Stimulated activated CD8-positive, alpha-beta memory T cell treated with anti-CD3 and anti-CD28 coated beads, Interleukin-4, amount 100 ng/mL, for 4 hours (primary cell): ENCODE measurements around the gene FBXO41.

Experiments used
- DNase-seq, 2 donors: peaks; one replicate each; pipeline ENCODE4 v3.0.0-alpha.2; 2020; ENCODE audit warnings: low read depth in 2 of 2, low spot score in 1 of 2

The FBXO41 gene, protein sequence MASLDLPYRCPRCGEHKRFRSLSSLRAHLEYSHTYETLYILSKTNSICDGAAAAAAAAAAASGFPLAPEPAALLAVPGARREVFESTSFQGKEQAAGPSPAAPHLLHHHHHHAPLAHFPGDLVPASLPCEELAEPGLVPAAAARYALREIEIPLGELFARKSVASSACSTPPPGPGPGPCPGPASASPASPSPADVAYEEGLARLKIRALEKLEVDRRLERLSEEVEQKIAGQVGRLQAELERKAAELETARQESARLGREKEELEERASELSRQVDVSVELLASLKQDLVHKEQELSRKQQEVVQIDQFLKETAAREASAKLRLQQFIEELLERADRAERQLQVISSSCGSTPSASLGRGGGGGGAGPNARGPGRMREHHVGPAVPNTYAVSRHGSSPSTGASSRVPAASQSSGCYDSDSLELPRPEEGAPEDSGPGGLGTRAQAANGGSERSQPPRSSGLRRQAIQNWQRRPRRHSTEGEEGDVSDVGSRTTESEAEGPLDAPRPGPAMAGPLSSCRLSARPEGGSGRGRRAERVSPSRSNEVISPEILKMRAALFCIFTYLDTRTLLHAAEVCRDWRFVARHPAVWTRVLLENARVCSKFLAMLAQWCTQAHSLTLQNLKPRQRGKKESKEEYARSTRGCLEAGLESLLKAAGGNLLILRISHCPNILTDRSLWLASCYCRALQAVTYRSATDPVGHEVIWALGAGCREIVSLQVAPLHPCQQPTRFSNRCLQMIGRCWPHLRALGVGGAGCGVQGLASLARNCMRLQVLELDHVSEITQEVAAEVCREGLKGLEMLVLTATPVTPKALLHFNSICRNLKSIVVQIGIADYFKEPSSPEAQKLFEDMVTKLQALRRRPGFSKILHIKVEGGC

DNA sequence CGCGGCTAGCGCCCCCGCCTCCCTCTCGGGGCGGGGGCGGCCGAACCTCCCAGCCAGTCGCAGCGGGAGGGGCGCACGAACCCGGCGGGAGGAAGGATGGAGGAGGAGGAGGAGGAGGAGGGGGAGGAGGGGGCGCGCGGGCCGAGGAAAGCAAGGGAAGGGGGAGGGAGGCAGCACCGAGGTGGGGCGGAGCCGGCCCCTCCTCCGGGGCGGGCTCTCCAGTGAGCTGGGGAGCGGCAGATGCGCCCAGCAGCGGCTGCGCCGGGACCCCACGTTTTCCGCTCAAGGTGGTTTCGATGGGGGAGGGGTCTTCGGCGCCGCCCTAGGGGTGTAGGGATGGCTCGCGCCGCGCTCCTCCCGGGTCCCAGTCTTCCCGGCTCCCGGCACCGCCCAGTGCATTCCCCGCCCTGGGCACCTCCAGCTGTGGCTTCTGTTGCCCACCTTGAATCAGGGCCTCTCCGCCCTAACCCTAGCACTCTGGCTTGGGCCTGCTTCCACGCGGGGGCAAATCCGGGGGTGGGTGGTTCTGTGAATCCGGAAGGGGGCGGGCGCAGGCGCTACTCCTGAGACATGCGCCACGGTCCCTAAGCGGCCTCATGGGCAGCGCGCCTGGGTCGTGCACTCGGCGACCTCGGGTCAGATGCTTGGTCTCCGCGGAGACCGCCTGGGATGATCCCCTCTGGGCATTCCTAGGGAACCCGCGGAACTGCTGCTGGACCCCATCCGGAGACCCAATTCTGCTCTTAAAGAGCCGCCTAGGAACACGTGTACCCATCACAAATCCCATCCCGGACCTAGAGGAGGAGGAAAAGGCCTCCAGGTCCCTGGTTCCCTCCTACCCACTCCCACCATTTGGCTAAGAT is at the start of gene FBXO41:
FBXO41 (minus strand) TSS at position 183 of the 863 bp plus-strand sequence. CDS start 14,848 bp downstream, outside the sequence.
- DNase-seq = peak; percentile 57 to 71

DNA sequence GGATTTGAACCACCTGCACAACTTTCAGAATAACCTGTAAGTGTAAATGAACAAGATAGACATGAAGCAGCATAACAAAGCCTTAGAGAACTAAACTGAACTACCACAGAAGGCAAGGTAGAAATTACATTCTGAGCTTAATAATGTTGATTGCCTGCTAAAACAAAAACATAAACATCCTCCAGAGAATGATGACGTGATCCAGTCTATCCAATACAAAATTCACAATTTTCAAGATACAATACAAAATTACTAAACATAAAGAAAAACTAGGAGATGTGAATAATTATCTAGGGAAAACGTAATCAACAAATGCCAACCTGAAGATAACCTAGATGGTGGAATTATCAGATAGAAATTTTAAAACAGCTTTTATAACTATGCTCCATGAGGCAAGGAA is 49.8 kb upstream of the FBXO41 start:
- no peak for DNase-seq

DNA sequence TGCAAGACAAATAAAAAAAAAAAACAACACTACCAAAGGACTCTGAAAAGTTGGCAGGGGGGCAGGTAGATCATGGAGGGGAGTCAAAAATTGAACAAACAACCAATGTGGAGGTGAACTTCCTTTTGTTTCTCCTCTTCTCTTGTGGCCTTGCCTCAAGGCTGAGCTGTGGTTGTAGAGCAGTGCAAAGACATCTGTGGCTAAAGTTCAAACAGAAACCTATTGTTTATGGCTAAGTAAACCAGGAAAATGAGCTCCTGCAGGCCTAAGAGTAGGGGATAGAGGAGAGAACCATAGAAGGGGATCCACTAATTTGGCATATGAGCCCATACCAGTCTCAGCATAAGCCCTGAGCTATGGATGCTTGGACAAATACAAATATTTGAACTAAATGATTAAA is 49.3 kb upstream of the FBXO41 start:
- DNase-seq = no peak

DNA sequence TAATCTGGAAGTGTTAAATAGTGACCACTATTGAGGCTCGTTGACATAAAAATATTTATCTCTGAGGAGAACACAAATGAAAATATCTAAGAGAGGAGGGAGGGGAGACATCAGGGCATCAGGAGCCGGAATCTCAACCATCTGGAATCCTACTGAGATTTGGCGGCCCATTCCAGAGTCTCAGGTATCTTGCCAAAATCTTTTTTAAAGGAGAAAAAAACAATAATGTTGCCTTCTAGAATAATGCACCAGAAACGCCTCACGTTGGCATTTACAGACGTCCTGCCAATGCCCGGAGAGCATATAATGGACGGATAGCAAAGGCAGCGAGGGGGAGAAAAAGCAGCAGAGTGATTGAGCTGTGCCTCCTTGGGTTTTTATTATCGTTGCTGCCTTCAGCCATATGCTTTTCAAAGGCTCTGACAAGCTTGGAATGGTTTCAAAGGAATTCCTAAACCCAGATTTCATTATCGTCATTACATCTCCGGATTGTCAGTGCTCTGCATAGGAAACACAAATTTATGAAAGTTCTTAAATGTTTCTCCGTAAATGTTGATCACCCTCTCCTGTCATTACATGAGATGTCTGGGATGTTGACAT is 39.9 kb upstream of the FBXO41 start:
- no peak for DNase-seq

DNA sequence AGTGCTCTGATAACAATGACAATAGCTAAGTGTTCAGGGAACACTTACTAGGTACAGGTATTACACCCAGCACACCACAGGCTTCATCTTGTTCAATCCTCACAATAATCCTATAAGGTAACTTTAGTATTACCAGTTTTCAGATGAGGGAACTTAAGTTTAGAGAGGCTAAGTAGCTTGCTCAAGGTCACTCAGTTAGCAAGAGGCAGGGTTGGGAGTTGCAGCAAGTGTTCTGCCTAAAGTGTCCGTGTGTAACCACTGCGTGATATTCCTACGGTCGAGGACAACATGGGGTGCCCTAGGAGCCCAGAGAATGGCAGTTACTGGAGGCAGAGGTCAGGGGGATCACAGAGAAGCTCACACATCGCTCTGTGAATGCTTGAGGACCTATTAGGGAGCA is 39.3 kb upstream of the FBXO41 start:
- DNase-seq = no peak

DNA sequence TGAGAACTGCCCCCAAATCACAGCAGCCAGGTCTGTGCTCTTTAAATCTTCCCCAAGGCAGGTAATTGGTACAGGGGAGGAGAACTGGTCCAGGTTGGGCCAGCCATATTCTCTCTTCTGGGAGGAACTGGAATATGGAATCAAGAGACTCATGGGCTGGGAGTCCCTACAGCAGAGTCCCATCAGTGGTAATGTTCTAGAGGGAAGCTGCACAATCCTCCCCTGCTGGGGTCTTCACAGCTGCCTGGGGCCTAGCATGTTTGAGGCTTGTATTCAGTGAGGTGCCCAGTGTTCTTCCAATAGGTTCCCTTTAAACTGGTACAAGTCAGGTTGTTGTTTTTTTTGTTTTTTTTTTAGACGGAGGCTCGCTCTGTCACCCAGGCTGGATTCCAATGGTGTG is 30.2 kb upstream of the FBXO41 start:
- DNase-seq = no peak

DNA sequence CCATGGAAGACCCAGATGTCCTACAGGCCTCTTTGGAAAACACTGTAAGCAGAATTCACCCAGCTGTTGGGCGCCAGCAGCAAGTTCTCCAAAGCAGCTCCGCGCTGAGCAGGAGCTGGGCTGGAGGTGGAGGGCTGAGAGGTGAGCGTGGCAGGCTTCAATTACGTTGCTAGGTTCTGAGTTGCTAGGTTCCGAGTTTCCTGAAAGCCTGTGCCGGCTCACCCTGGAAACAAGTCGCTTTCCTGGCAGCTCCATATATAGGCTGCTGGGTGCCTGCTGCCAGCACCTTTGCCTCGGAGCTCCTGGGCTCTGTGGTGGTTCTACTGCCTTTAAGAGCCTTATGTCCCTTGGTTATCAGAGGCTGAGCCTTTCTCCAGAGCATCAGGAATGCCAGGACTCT is 23.4 kb upstream of the FBXO41 start:
- no peak for DNase-seq

DNA sequence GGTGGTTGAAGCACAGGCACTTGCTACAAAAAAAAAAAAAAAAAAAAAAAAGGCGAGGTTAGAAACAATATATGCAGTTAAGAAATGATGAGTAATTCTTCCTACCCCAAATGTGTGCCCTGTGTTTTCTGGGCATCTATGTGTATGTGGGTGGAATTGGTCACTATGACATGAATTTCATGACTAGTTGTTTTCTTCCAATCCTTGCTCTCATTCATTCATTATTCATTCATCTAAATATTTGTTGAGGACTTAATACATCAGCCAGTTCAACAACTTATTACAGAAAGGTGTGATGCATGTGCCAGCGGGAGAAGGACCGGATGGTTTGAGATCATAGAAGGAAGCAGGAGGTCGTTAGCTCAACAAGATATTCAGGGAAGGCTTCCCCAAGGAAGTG is 17.4 kb upstream of the FBXO41 start:
- DNase-seq = no peak

DNA sequence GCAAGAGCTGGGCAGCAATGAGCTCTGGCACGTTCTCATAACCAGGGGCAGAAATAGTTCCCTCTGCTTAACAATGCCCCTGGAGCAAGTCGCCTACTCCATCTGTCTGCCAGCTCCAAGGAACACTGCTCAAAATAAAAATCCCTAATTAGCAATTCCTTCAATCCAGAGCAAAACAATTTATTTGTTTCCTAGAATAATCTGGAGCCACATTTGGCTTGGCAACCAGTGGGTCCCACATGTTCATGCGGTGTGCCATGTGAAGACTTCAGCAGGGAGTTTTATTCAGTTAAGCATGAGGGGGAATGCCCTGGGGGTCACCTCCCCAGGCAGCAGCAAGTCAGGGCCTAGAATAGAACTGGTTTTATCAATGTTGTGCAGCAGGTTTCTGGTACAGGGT is 16.6 kb upstream of the FBXO41 start:
- DNase-seq = no peak

DNA sequence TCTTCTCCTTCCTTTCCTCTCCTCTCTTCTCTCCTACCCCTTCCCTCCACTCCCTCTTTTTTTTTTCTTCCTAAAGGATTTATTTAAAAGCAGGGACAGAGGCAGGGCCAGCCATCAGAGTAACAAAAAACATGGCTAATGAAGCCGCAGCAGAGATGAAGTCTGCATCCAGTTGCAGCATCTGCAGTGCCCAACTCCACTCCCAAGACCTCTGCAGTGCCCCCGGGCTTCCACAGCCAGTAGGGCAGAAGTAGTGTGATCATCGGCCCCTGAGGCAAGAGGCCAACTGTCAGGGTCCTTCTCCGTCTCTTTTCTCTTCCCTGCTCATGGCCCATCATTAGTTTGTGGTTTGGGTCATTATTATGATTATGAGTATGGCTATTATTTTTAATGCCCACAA is 13.3 kb upstream of the FBXO41 start:
- DNase-seq = no peak

DNA sequence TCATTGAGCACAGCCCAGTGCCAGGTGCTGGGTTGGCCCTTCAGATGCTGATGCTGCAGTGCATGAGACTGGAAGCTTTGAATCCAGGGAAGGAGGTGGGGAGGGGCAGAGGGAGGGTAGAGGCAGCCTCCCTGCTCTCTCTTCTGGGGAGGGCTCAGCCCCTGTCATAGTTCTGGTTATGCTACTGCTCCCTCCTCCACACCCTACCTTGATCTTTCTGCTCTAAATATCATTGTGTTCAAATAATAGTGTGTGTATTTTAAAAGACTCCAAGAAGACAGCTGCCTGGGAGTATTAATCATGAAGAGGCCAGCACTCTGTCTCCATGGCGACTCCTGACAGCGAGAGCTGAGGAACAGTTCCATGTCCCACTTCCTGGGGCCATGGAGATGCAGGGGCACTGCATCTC is 12.9 kb upstream of the FBXO41 start:
- DNase-seq = no peak

DNA sequence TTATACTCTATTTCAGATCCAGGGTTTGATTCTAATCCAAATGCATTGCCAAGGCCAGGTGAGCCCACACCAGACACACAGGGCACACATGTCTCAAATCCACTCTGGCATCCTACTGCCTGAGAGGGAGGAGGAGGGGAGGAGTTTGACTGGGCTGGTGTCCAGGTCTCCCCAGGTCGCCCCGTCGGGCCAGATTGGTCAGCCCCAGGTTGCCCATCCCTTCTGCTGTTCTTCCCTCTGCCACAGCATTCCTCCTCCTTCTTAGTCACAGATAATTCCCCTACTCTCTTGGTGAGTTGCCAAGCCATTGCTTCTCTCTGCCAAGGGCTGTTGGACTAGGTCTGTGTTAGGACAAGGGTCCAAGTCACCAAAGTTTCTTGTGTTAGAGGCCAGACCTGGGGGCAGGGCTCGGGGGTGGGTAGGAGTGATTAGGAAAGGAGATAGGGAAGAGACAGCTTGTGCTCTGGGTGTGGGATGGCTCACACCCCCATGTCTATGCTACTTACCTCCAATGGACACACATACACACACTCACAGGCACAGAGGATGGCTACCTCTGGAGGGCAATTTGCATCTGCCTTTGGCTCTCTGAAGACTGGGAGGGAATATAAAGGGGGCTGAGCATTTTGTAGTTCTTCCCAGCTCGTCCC is 11.6 kb upstream of the FBXO41 start:
- DNase-seq = no peak

DNA sequence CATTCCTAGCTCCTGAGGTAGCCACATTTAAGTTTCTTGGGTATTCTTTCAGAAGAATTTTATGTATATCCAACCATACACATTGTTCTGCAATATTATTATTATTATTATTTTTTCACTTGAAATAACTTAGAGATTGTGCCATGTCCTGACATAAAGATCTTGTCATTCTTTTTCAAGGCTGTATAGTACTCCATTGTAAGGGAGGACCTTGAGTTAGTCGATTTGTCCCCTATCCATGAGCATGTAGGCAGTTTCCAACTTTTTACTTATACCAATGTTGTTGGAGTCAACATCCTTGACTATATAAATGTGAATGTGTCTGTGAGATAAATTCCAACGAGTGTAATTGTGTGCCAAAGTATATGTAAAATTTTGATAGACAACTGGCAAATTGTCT is 10.0 kb upstream of the FBXO41 start:
- no peak for DNase-seq

DNA sequence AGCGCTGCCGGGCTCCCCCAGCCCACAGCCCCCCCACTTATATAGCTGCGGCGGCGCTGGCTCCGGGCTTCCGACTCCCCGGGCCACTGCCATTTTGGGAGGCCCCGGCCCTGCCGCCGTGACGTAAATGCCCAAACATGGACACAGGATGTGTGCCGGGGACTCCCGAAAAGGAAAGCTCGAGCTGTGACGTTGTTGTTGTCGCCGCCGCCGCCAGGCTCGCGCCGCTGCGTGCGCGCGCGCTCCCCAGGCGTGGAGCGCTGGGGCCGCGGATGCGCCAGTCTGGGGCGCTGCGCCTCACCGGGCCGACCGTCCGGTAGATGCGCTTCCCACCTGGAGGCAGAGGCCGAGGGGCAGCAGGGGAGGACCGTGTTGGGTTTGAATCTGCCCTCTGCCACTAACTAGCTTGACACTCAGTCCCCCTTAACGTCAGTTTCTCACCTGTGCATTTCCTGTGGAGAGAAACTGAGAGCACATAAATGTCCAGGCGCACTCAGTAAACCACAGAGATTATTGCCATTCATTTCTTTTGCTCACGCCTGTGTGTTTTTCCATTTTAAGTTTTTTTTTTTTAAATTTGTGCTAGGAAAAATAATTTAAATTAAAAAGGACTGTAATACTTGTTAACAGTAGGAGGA is 9.4 kb upstream of the FBXO41 start, which contains the start of gene EGR4:
EGR4 (minus strand) TSS at position 15 of the 638 bp plus-strand sequence. CDS start 231 bp downstream, outside the sequence.
- DNase-seq = peak; percentile 79 to 81

DNA sequence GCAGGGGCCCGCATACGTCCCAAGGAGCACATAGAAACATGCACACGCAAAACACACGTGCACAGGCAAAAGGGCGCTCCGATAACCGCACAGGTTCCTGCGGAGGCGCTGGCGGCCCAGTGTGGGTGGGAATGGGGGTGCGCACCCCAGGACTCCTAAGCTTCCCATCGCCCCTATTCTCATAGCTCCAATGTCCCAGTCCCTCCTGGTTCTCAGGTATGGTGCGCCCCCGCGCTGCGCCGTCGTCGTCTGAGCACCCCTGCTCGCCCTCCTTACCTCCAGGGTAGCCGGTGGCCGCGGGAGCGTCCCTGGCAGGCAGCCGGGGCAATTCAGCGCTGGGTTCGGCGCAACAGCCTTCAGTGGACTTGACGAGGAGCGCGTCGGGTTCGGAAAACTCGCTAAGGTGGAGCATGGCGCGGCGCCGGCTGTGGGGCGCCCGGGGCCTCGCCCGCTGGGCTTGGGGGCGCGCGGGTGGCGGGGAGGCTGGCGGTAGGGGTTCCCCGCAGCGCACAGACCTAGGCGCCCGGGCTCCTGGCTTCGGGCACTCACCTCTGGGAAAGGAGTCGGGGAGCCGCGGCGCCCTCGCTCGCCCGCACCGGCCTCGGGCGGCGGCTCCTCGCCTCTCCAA is 8.7 kb upstream of the FBXO41 start:
- DNase-seq = no peak

DNA sequence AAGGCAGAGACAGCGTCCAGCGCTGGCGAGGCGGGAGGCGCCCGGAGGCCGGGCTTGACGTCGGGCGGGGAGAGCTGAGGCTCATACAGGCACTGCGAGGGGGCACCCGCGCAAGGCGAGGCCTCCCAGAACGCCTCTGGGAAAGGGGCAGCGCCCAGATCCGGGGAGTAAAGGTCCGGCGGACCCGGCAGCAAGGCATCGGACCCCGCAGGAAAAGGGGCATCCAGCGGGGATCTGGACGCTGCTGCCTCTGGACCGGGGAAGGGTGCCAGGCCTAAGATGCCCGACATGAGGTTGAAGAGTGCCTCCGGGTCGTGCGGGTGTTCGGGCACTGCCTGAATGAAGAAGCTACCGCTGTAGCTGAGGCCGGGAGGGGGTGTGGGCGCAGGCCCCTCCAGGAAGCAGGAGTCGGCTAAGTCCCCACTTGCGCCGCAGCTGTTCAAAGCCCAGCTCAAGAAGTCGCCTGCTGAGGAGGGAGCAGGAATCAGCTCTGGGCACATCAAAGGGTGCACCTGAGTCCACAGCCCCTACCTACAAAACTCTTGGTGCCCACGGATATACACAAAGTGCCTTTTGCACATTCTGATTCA is 8.1 kb upstream of the FBXO41 start:
- no peak for DNase-seq

DNA sequence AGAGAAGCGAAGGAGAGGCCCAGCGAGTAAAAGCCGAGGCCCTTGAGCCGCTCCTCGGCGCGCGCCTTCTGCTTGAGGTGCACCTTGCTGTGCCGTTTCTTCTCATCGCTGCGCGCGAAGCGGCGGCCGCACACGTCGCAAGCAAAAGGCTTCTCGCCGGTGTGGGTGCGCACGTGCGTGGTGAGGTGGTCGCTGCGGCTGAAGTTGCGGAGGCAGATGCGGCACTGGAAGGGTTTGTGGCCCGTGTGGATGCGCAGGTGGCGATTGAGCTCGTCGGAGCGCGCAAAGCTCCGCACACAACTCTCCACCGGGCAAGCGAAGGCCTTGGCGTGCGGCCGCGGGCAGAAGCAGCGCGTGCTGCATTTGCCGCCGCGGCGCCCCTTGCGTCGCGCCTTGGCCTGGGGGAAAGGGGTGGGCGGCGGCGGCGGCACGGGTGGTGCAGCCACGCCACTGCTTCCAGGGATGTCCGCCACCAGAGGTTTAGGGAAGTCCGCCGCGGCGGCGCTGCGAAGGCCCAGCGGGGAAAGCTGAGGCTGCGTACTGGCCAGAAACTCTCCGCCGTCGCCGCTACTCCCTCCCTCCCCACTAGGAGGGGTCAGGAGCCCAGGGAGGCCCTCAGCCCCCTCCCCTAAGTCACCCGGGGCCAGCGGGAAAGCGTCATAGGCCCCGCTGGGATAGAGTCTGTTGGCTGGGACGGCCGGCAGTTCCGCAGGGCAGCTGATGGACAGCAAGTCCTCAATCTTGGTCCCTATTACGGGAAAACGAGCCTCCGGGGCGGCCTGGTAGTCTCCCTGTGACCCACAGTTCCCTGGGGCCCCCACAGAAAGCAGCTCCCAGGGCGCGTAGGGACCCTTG is 7.4 kb upstream of the FBXO41 start:
- DNase-seq = no peak

DNA sequence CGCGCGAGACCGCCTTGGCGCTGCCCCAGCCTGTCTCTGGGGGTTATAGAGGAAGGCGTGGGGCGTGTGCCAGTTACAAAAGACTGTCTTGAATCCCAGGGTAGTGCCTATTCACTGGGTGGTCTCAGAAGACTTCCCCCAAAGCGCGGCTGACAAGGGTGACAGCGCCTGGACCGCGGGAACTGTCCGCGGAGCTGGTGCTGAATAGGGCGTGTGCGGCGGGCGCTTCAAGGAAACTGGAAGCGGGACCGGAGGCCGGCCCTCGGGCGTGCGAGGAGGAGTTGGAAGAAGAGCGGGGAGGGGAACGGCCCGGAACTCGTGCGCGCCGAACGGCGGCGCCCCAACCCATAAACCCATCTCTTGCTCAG is 6.8 kb upstream of the FBXO41 start:
- no peak for DNase-seq
